Measurements from ENCODE around the gene BST2.
"Not testable (repeated sequence)": the region's sequence is repeated elsewhere in the genome, so short reads cannot be mapped to it uniquely, and the experiment has no call there.

BST2 gene

GRCh38 chr19:17385878-17386611 is 19.4 kb downstream of the BST2 start:
- peak; percentile 10 to 19 for DNase-seq

DNA sequence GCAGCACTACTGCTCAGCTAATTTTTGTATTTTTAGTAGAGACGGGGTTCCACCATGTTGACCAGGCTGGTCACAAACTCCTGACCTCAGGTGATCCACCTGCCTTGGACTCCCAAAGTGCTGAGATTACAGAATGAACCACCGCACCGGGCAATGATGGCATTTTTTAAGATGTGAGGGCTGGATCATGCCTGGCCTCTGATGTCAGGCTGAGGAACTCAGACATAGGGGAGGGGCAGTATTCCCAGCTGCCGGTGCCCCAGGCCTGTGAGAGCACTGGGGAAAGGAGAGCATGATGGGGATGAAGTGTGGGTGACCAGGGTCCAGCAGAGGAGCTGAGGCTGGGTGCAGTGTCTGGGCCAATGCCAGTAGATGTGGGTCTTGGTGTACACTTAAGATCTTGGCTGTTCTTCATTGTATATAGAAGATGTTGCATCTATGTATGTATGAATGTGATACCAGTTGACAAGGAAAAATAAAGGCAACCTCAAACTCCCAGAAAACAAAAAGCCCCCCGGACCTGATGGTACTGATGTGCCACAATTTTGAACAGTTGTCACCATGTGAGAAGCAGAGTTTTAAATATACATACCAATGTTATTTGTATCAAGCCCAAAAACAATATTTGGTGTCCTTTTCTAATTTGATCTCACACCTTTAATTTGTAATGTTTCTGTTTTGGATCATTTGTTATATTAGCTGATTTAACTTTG is 24.8 kb downstream of the BST2 start:
- no peak for DNase-seq

DNA sequence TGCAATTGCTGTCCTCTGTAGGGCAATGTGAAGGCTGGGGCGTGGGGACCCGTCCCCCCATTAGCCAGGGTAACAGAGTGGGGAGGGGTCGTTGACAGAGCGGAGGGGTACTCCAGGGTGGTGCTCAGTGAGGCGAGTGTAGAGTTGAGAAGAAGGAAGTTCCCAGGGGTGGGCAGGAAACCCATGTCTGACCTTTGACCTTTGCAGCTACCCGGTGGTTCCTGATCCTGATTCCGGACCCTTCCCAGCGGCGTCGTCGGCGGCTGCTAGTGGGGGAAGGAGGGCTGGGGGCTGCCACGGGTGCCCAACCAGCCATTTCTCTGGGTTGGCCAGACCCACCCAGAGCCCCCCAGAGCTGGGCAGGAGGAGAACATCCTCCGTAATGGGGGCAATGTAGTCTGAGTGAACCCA is 26.2 kb downstream of the BST2 start:
- DNase-seq = no peak

GRCh38 chr19:17378271-17378670 is 27.2 kb downstream of the BST2 start:
- no peak for DNase-seq

- no peak for DNase-seq
These were observed 28.4 kb downstream of the BST2 start, which contains the start of gene PLVAP for GRCh38 chr19:17376935-17377600. Gene PLVAP, minus strand, starts transcription at chr19:17377342. Its CDS starts 54 bp downstream, at chr19:17377288.

- peak; percentile 79 to 80 for DNase-seq
These were observed 35.3 kb downstream of the BST2 start for GRCh38 chr19:17370026-17370587.

DNA sequence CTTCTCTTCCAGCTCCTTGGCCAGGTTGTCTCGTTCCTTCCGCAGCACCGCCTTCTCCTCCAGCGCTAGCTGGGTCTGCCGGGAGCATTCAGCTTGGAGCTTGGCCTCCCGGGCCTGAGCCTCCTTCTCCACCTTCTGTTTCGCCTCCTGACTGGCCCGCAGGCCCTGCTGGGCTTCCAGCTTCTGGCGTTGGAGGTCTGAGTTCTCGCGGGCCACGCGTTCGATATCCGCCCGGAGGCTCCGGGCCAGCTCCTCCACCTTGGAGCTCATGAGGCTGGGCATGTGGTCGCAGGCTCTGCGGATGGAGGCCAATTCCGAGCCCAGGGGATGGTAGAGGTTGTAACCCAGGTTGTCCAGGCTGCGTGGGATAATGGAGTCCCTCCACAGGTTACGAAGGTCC is 40.1 kb downstream of the BST2 start:
- DNase-seq = no peak

DNA sequence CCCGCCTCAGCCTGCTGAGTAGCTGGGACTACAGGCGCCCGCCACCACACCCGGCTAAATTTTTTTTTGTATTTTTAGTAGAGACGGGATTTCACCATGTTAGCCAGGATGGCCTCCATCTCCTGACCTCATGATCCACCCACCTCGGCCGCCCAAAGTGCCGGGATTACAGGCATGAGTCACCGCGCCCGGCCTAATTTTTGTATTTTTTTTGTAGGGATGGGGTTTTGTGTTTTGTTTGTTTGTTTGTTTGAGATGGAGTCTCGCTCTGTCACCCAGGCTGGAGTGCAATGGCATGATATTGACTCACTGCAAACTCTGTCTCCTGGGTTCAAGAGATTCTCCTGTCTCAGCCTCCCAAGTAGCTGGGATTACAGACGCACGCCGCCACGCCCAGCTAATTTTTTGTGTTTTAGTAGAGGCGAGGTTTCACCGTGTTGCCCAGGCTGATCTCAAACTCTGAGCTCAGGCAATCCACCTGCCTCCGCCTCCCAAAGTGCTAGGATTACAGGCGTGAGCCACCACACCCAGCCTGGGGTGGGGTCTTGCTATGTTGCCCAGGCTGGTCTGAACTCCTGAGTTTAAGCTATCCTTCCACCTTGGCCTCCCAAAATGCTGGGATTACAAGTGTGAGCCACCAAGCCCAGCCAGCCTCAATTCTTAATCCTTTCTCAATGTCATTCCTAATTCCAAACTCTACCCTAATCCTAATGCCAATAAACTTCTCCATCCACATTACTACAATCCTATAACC is 41.4 kb downstream of the BST2 start:
- not testable (repeated sequence) for DNase-seq

GRCh38 chr19:17359905-17360800 is 45.3 kb downstream of the BST2 start:
- no peak for DNase-seq

DNA sequence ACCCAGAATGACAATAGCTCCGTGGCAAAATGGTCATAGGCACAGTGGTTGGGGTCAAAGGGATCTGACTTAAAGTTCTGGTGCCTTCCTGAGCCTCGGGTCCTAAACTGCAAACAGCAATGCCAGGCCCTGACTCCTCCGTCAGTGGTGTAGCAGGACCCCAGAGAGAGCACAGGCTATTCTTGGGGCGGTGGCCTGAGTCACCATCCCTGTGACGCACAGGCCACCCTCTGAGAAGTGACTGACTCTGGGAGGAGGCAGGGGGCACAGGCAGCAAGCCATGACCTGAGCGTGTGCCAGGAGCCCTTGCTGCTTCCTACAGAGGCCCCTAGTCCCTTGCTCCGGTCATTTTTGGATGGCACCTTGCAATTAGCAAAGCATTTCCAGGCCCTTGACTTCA is 47.0 kb downstream of the BST2 start:
- no peak for DNase-seq

GRCh38 chr19:17357724-17358123 is 47.7 kb downstream of the BST2 start:
- no peak for DNase-seq

DNA sequence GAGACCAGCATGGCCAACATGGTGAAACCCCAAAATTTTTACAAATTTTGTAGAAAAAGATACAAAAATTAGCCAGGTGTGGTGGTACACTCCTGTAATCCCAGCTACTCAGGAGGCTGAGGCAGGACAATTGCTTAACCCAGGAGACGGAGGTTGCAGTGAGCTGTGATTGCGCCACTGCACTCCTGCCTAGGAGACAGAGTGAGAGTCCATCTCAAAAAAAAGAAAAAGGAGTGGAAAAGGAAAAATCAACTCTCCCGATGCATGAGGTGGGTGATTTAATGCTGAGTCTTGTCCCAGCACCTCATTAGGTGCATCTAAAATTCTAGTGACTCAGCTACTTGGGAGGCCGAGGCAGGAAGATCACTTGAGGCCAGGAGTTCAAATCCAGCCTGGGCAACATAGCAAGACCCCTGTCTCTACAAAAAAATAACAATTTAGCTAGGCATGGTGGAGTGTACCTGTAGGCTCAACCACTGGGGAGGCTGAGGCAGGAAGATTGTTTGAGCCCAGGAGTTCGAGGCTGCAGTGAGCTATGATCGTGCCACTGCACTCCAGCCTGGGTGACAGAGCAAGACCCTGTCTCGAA is 48.3 kb downstream of the BST2 start:
- no peak for DNase-seq

DNA sequence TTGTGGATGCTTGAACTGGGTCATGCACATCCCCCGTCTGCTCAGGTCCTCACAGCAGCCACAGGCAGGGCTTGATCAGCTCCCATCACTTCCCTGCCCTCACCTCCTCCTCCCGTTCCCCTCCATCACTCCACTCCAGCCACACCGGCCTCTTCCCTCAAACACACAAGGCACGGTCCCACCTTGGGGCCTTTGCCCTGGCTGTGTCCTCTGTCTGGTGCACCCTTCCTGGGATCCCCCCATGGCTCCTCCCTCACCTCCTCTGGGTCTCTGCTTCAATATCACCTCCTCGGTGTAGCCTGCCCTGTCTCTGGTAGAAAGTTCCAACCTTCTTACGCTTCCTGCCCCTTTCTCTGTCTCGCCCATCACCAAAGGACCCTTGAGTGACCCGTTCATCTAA is 52.0 kb downstream of the BST2 start:
- no peak for DNase-seq
